HCT116 (cell line): ENCODE results near the gene PODNL1. TPM values are rescaled to one million over a fixed set of nuclear protein-coding genes. Genes with fewer than 3 reads are reported as not detected.

Source experiments
- ATAC-seq: fragments of 200-7000 bp; cut with Tn5 transposase; 2 replicates; pipeline ENCODE4 v1.9.1; 2020; ENCODE audit warnings: mild to moderate bottlenecking, moderate library complexity
- BruUV-seq: library from RNA; stranded (reverse); fragments of 400-500 nt; replicated peaks from 2 replicates; lab custom pipeline; 2021; lab: Mats Ljungman, UMichigan
- CTCF ChIA-PET: fragments of 300-600 bp; sonication (Branson Sonifier 250); formaldehyde crosslinking; loops from one replicate; lab custom pipeline; 2021; ENCODE audit warnings: antibody characterized with exemption; lab: Charles Lee
- POLR2A ChIA-PET: fragments of 300-600, 350-600 bp; sonication (Branson Sonifier 250); formaldehyde crosslinking; loops from one replicate; lab custom pipeline; 2021; ENCODE audit warnings: antibody characterized with exemption; lab: Charles Lee
- RAD21 ChIA-PET, 2 experiments: fragments of 300-600 bp; sonication (Branson Sonifier 250); formaldehyde crosslinking; loops; one replicate each; lab custom pipeline; 2023; ENCODE audit warnings: low total read pairs in 2 of 2; ENCODE audit not compliant: uncharacterized antibody in 2 of 2, unreplicated experiment in 2 of 2, low non-redundant PET in 1 of 2; lab: Charles Lee
- DNase-seq: peaks from one replicate; pipeline ENCODE4 v3.0.0-alpha.2; 2010; ENCODE audit warnings: low read depth, low spot score
- H2AFZ ChIP-seq: fragments of 200-600 bp; shearing (Covaris generic), sonication (generic); 2 replicates; pipeline ENCODE4 v1.6.1; 2017; ENCODE audit warnings: low read depth, mixed run types, mixed read lengths, antibody characterized with exemption, low read length; ENCODE audit not compliant: poor library complexity, severe bottlenecking
- H3K27ac ChIP-seq: 2 replicates; pipeline ENCODE4 v1.5.1; 2012; ENCODE audit warnings: low read depth, low read length
- H3K27me3 ChIP-seq: fragments of 200-600 bp; sonication (generic); 2 replicates; pipeline ENCODE4 v1.6.1; 2016; ENCODE audit warnings: mixed run types, low read length, mixed read lengths; ENCODE audit not compliant: insufficient read depth
- H3K36me3 ChIP-seq, 2 experiments: fragments of 200-500 bp in 1 of 2; fragments of 200-600 bp in 1 of 2; sonication (Bioruptor generic) in 1 of 2; sonication (generic) in 1 of 2; 2 replicates each; pipeline versions ENCODE4 v1.5.1 to v1.6.1; 2014 to 2016; ENCODE audit warnings: low read length in 2 of 2, inconsistent platforms in 1 of 2, mixed read lengths in 1 of 2, mixed run types in 1 of 2; ENCODE audit not compliant: insufficient read depth in 2 of 2, control insufficient read depth in 1 of 2
- H3K4me1 ChIP-seq, 2 experiments: fragments of 200-600 bp in 1 of 2; sonication (generic) in 1 of 2; 2 replicates each; pipeline versions ENCODE4 v1.5.1 to v1.6.1; 2012 to 2017; ENCODE audit warnings: low read length in 2 of 2, inconsistent platforms in 1 of 2, mild to moderate bottlenecking in 1 of 2, mixed read lengths in 1 of 2, mixed run types in 1 of 2, moderate library complexity in 1 of 2; ENCODE audit not compliant: insufficient read depth in 2 of 2, control insufficient read depth in 1 of 2
- H3K4me2 ChIP-seq: fragments of 200-600 bp; sonication (generic); 2 replicates; pipeline ENCODE4 v1.6.1; 2017; ENCODE audit warnings: mixed run types, low read length, mixed read lengths
- H3K4me3 ChIP-seq, 2 experiments: fragments of 200-600 bp in 1 of 2; sonication (generic) in 1 of 2; replicated peaks in 1 of 2; 2 replicates each; pipeline ENCODE4 v1.5.1; 2011 to 2016; ENCODE audit warnings: low read length in 2 of 2, control low read depth in 1 of 2, low read depth in 1 of 2, mild to moderate bottlenecking in 1 of 2, mixed read lengths in 1 of 2, mixed run types in 1 of 2
- H3K79me2 ChIP-seq: fragments of 200-600 bp; sonication (generic); 2 replicates; pipeline ENCODE4 v1.6.1; 2017; ENCODE audit warnings: mild to moderate bottlenecking, mixed run types, low read length, moderate library complexity, mixed read lengths; ENCODE audit not compliant: insufficient read depth
- H3K9ac ChIP-seq: fragments of 200-600 bp; sonication (generic); 2 replicates; pipeline ENCODE4 v1.6.1; 2016; ENCODE audit warnings: low read length, mixed read lengths
- H3K9me2 ChIP-seq: fragments of 200-600 bp; sonication (generic), shearing (Covaris generic); 2 replicates; pipeline ENCODE4 v1.6.1; 2017; ENCODE audit warnings: mixed run types, mild to moderate bottlenecking, moderate library complexity; ENCODE audit not compliant: insufficient read depth
- H3K9me3 ChIP-seq, 2 experiments: fragments of 200-500 bp in 1 of 2; fragments of 200-600 bp in 1 of 2; sonication (Bioruptor generic) in 1 of 2; sonication (generic) in 1 of 2; 2 replicates each; pipeline ENCODE4 v1.6.1; 2014 to 2017; ENCODE audit warnings: low read length in 2 of 2, mixed read lengths in 2 of 2, inconsistent platforms in 1 of 2, low read depth in 1 of 2, mild to moderate bottlenecking in 1 of 2, mixed run types in 1 of 2, moderate library complexity in 1 of 2; ENCODE audit not compliant: control insufficient read depth in 1 of 2, insufficient read depth in 1 of 2
- H4K20me1 ChIP-seq: fragments of 200-600 bp; sonication (generic), shearing (Covaris generic); 2 replicates; pipeline ENCODE4 v1.6.1; 2017; ENCODE audit warnings: mixed run types, mild to moderate bottlenecking, moderate library complexity; ENCODE audit not compliant: insufficient read depth
- CBX3 ChIP-seq: IDR thresholded peaks from 2 replicates; pipeline ENCODE4 v1.6.1; 2012; ENCODE audit warnings: low read depth
- EGR1 ChIP-seq: IDR thresholded peaks from 2 replicates; pipeline ENCODE4 v1.6.1; 2012; ENCODE audit warnings: low read depth
- ELF1 ChIP-seq: IDR thresholded peaks from 2 replicates; pipeline ENCODE4 v1.6.1; 2012; ENCODE audit warnings: low read depth, borderline replicate concordance
- EZH2 ChIP-seq: fragments of 200-600 bp; sonication (generic); IDR thresholded peaks from 2 replicates; pipeline ENCODE4 v1.6.1; 2017; ENCODE audit warnings: antibody characterized with exemption, mixed run types
- EZH2phosphoT487 ChIP-seq: fragments of 200-600 bp; IDR thresholded peaks from 2 replicates; pipeline ENCODE4 v1.6.1; 2018; ENCODE audit warnings: antibody characterized with exemption, borderline replicate concordance
- FOSL1 ChIP-seq: IDR thresholded peaks from 2 replicates; pipeline ENCODE4 v1.6.1; 2012; ENCODE audit warnings: low read depth
- JUND ChIP-seq: IDR thresholded peaks from 2 replicates; pipeline ENCODE4 v1.6.1; 2012
- POLR2AphosphoS5 ChIP-seq: IDR thresholded peaks from 2 replicates; pipeline ENCODE4 v1.6.1; 2011; ENCODE audit warnings: mild to moderate bottlenecking, low read depth, low read length, moderate library complexity
- SIN3A ChIP-seq: IDR thresholded peaks from 2 replicates; pipeline ENCODE4 v1.6.1; 2012; ENCODE audit warnings: low read depth
- SRF ChIP-seq: IDR thresholded peaks from 2 replicates; pipeline ENCODE4 v1.6.1; 2012; ENCODE audit warnings: low read depth
- YY1 ChIP-seq: IDR thresholded peaks from 2 replicates; pipeline ENCODE4 v1.6.1; 2011; ENCODE audit warnings: low read length, low read depth, moderate library complexity, mild to moderate bottlenecking; ENCODE audit not compliant: insufficient replicate concordance; ENCODE audit errors: extremely low read depth
- ZFX ChIP-seq: fragments of 450-650 bp; IDR thresholded peaks from 2 replicates; pipeline ENCODE4 v1.6.1; 2017
- ZNF274 ChIP-seq: fragments of 200-500 bp; sonication (Bioruptor generic); IDR thresholded peaks from 2 replicates; pipeline ENCODE4 v1.6.1; 2014; ENCODE audit warnings: mild to moderate bottlenecking, low read depth, low read length, inconsistent platforms
- intact Hi-C: fragments of 100-400 bp; cut with micrococcal nuclease; formaldehyde crosslinking; loops from 2 replicates; pipeline ENCODE4 v1.10.0; 2022
- total RNA-seq: library from RNA; stranded (reverse); gene quantifications from one replicate; pipeline ENCODE4 v1.2.1, GENCODE V29; 2021; ENCODE audit not compliant: unreplicated experiment
- TF ChIP-seq, protein P1 (sequence below), 3 experiments: fragments of 200-600 bp in 1 of 3; sonication (generic) in 1 of 3; IDR thresholded peaks in 2 of 3; conservative IDR thresholded peaks in 1 of 3; 2 replicates each; pipeline ENCODE4 v1.5.1; 2012 to 2017; ENCODE audit warnings: low read depth in 2 of 3, low read length in 2 of 3, antibody characterized with exemption in 1 of 3, borderline replicate concordance in 1 of 3, control low read depth in 1 of 3, mild to moderate bottlenecking in 1 of 3, mixed read lengths in 1 of 3, mixed run types in 1 of 3, moderate library complexity in 1 of 3; ENCODE audit not compliant: insufficient read depth in 1 of 3
- TF ChIP-seq, protein P2 (sequence below): IDR thresholded peaks from 2 replicates; pipeline ENCODE4 v1.6.1; 2012
- TF ChIP-seq, protein P3 (sequence below): IDR thresholded peaks from 2 replicates; pipeline ENCODE4 v1.6.1; 2012

Gene PODNL1
- total RNA-seq, 1 experiment from 2014 or later = 0.71 TPM

DNA sequence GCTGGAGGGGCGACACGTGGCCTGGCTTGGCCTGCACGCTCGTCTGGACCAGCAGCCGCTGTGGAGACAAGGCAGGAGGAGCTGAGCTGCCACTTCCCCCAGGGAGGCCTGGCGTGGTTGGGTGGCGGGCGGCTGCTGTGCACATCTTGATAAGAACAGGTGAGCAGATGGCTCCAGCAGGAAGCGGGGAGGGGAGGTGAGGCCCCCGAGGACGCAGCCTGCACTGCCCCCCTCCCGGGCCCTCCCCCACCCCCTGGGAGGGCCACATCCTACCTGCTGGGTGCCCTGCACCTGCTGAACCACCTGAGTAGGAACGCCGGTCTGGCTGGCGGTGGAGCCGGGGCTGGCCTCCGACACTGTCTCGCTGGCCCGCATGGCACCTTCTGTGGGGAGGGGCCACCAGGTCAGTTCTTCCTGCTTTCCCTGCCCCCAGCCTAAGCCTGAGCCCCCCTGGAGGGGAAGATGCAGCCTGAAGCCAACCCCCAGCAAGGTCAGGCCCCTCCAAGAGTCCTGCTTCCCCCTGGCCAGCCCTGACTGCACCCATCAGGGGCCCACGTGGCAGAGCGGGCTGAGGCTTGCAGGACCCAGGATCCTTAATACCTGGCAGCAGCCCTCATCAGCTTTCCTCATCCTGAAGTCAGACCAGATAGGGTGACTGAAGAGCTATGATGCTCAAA lies 45.1 kb upstream of the PODNL1 start:
- Histone ChIP-seq H3K4me1 (peaks cover 8 to 12% of the 10 kb centered on the region in 2 experiments; a peak in 3 of 4 replicates), H3K27ac (no peak overlapping the region), H3K79me2 (no peaks in the 10 kb centered on the region), H3K36me3 (no peaks in the 10 kb centered on the region; a peak in 1 of 4 replicates), H3K9ac (no peak overlapping the region), H3K9me3 (no peaks in the 10 kb centered on the region), H4K20me1 (no peaks in the 10 kb centered on the region), H3K4me3 (no peak overlapping the region), H3K27me3 (no peaks in the 10 kb centered on the region), H2AFZ (no peak overlapping the region), H3K9me2 (no peaks in the 10 kb centered on the region), H3K4me2 (no peak overlapping the region)
- ChIA-PET CTCF (no interaction called here), RAD21 (no interaction called here), POLR2A (no interaction called here)
- intact Hi-C loops = no loop called here
- TF ChIP-seq ELF1 (no peak), FOSL1 (no peak), YY1 (no peak), SRF (no peak), CBX3 (no peak), JUND (no peak), EZH2phosphoT487 (no peak), ZFX (no peak), EZH2 (no peak), SIN3A (no peak), POLR2AphosphoS5 (no peak), ZNF274 (no peak), EGR1 (no peak)
- TF ChIP-seq, protein P1, sequence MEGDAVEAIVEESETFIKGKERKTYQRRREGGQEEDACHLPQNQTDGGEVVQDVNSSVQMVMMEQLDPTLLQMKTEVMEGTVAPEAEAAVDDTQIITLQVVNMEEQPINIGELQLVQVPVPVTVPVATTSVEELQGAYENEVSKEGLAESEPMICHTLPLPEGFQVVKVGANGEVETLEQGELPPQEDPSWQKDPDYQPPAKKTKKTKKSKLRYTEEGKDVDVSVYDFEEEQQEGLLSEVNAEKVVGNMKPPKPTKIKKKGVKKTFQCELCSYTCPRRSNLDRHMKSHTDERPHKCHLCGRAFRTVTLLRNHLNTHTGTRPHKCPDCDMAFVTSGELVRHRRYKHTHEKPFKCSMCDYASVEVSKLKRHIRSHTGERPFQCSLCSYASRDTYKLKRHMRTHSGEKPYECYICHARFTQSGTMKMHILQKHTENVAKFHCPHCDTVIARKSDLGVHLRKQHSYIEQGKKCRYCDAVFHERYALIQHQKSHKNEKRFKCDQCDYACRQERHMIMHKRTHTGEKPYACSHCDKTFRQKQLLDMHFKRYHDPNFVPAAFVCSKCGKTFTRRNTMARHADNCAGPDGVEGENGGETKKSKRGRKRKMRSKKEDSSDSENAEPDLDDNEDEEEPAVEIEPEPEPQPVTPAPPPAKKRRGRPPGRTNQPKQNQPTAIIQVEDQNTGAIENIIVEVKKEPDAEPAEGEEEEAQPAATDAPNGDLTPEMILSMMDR (IDR thresholded peaks at IDR 0.05 in 2 of 3, conservative IDR thresholded peaks at IDR 0.05 in 1 of 3; ENCODE audit: borderline replicate concordance in 1 of 3, insufficient read depth in 1 of 3, low read depth in 2 of 3, low read length in 2 of 3) = no peak
- TF ChIP-seq, protein P2, sequence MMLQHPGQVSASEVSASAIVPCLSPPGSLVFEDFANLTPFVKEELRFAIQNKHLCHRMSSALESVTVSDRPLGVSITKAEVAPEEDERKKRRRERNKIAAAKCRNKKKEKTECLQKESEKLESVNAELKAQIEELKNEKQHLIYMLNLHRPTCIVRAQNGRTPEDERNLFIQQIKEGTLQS = no peak
- TF ChIP-seq, protein P3, sequence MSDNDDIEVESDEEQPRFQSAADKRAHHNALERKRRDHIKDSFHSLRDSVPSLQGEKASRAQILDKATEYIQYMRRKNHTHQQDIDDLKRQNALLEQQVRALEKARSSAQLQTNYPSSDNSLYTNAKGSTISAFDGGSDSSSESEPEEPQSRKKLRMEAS = no peak
- BruUV-seq = no TSS peak
- ATAC-seq (no peak), DNase-seq (no peak)
